Pancreas (tissue), 10 donors: Measurements from ENCODE around the gene PCSK6. TPM values are rescaled to one million over a fixed set of nuclear protein-coding genes. Genes with fewer than 3 reads are reported as not detected.

Experiments
- ATAC-seq, 4 donors: fragments of 200-7000 bp; cut with Tn5 transposase; one replicate each; pipeline versions ENCODE4 v1.8.0 to v1.9.1; 2020; ENCODE audit warnings: mild to moderate bottlenecking in 4 of 4, moderate library complexity in 4 of 4
- DNase-seq, 6 donors: peaks; one replicate each; pipeline ENCODE4 v3.0.0-alpha.2; 2020
- FAIRE-seq: peaks from 2 replicates; lab custom pipeline; 2012; peaks lifted over from hg19 to GRCh38; lab: Jason Lieb, UNC
- H3K27ac ChIP-seq, 4 donors: fragments of 200-600 bp; sonication (generic); 1 replicate in 3 of 4; 2 replicates in 1 of 4; pipeline versions ENCODE4 v1.5.0 to v1.8.0; 2020
- H3K27me3 ChIP-seq, 4 donors: fragments of 200-600 bp; one replicate each; pipeline ENCODE4 v1.8.0; 2021
- H3K36me3 ChIP-seq, 3 donors: fragments of 200-600 bp; sonication (generic) in 1 of 3; one replicate each; pipeline versions ENCODE4 v1.5.0 to v1.8.0; 2020 to 2021
- H3K4me1 ChIP-seq, 3 donors: fragments of 200-600 bp; one replicate each; pipeline ENCODE4 v1.8.0; 2021
- H3K4me3 ChIP-seq, 4 donors: fragments of 200-600 bp; sonication (generic) in 2 of 4; one replicate each; pipeline versions ENCODE4 v1.5.0 to v1.8.0; 2020 to 2021
- H3K9me3 ChIP-seq, 4 donors: fragments of 200-600 bp; one replicate each; pipeline ENCODE4 v1.8.0; 2021
- CTCF ChIP-seq, 4 donors: fragments of 200-600 bp; sonication (generic) in 3 of 4; IDR thresholded peaks; one replicate each; pipeline versions ENCODE4 v1.5.0 to v1.8.0; 2021; ENCODE audit warnings: antibody characterized with exemption in 4 of 4
- WGBS, 2 donors: extraction: QIAGEN DNeasy Blood & Tissue Kit; methylation state at CpG; one replicate each; pipeline ENCODE4 v1.1.7; 2013; 5-methylcytosine and 5-hydroxymethylcytosine counted together
- intact Hi-C, 3 donors: fragments of 100-400 bp; cut with DNase I; formaldehyde crosslinking; loops; one replicate each; pipeline versions ENCODE4 v1.11.1 to v1.14.2; 2022
- polyA plus RNA-seq, 2 donors: library from polyadenylated mRNA; stranded (reverse); fragments of 200-250 nt; gene quantifications; one replicate each; pipeline ENCODE4 v1.2.3, GENCODE V29; 2013
- total RNA-seq, 6 donors: library from RNA; stranded (reverse); fragmentation: NEBNext Ultra II Directional in 4 of 6; extraction: Animal tissue kit (Norgen Biotek cat#: 25700) in 4 of 6; gene quantifications; one replicate each; pipeline versions ENCODE4 v1.2.1 to v1.2.4, GENCODE V29; 2021 to 2023
- donor health status: healthy with polysubstance abuse.
- donor health status: DM: no; HTN: no; CAD: no; lungs with moderate emphysema.
- donor health status: DM: no; HTN: no; CAD: no.
- donor health status: control.
- donor health status: control.
- donor health status: Bipolar disorder and iron deficiency.
- donor health status: DM: yes; HTN: yes; CAD: no.
- donor health status: DM: no; HTN: no; CAD: no.
- donor health status: DM: no; HTN: no; CAD: no.
- donor health status: DM: yes; HTN: yes; CAD: no.

The PCSK6 gene
- total and polyA plus RNA-seq, 8 donors = 0.87 to 4.5 (median 3.0) TPM

GRCh38 chr15:101256757-101257156 is 232.8 kb downstream of the PCSK6 start:
- Histone ChIP-seq H3K27me3 (no peaks in the 10 kb centered on the region), H3K4me1 (peaks cover 0 to 5% (median 0%) of the 10 kb centered on the region in 3 donors), H3K36me3 (no peaks in the 10 kb centered on the region), H3K4me3 (no peak overlapping the region), H3K27ac (no peak overlapping the region), H3K9me3 (no peaks in the 10 kb centered on the region)
- 79 to 87% methylated on average over 6 of the region's 6 CpGs for WGBS, 2 donors
- ATAC-seq = no peak
- DNase-seq = no peak
- TF ChIP-seq CTCF (IDR thresholded peaks at IDR 0.05) = no peak
- no peak for FAIRE-seq
- intact Hi-C loops = loop anchor here in 2 of 3 donors (5.0 kb wide), 1 partner anchor 239 kb away; no protein-coding TSS in a partner anchor

- intact Hi-C loops = loop anchor here in 2 of 3 donors (5.0 kb wide), 1 partner anchor 238 kb away; no protein-coding TSS in a partner anchor
- FAIRE-seq = no peak
Measured at GRCh38 chr15:101255615-101256241, 233.8 kb downstream of the PCSK6 start.

GRCh38 chr15:101255051-101255395 is 234.5 kb downstream of the PCSK6 start:
- no peak for FAIRE-seq
- 58 to 63% methylated on average over 5 of the region's 5 CpGs for WGBS, 2 donors
- H3K4me3 ChIP-seq = no peak overlapping the region
- ATAC-seq = no peak
- H3K4me1 ChIP-seq = peaks cover 0 to 8% (median 3%) of the 10 kb centered on the region in 3 donors
- no peaks in the 10 kb centered on the region for H3K9me3 ChIP-seq
- H3K36me3 ChIP-seq = no peaks in the 10 kb centered on the region
- no peak for TF ChIP-seq CTCF (IDR thresholded peaks at IDR 0.05)
- H3K27ac ChIP-seq = no peak overlapping the region
- H3K27me3 ChIP-seq = no peaks in the 10 kb centered on the region
- no peak for DNase-seq
- intact Hi-C loops = loop anchor here in 2 of 3 donors (5.0 kb wide), 1 partner anchor 238 kb away; no protein-coding TSS in a partner anchor

More at GRCh38 chr15:101255615-101256241, 233.8 kb downstream of the PCSK6 start:
- no peaks in the 10 kb centered on the region for H3K36me3 ChIP-seq
- H3K9me3 ChIP-seq = no peaks in the 10 kb centered on the region
- TF ChIP-seq CTCF (IDR thresholded peaks at IDR 0.05) = no peak
- H3K27me3 ChIP-seq = no peaks in the 10 kb centered on the region
- H3K4me3 ChIP-seq = no peak overlapping the region
- peak; percentile 35 to 63 (median 44) for ATAC-seq
- peak in 3 of 6 donors; percentile 30 to 57 (median 46) for DNase-seq
- peaks cover 0 to 5% (median 0%) of the 10 kb centered on the region in 3 donors for H3K4me1 ChIP-seq
- WGBS, 2 donors = 24 to 29% methylated on average over 8 of the region's 8 CpGs
- no peak overlapping the region for H3K27ac ChIP-seq

GRCh38 chr15:101254157-101255050 is 235.1 kb downstream of the PCSK6 start:
- H3K27me3 ChIP-seq = no peaks in the 10 kb centered on the region
- WGBS, 2 donors = 89 to 92% methylated on average over 11 of the region's 11 CpGs
- DNase-seq (no peak), ATAC-seq (no peak), FAIRE-seq (no peak)
- TF ChIP-seq CTCF (IDR thresholded peaks at IDR 0.05) = no peak
- no peaks in the 10 kb centered on the region for H3K36me3 ChIP-seq
- H3K4me1 ChIP-seq = peaks cover 0 to 14% (median 7%) of the 10 kb centered on the region in 3 donors
- no peak overlapping the region for H3K27ac ChIP-seq
- H3K4me3 ChIP-seq = no peak overlapping the region
- no peaks in the 10 kb centered on the region for H3K9me3 ChIP-seq
- intact Hi-C loops = loop anchor here in 2 of 3 donors (5.0 kb wide), 1 partner anchor 237 kb away; no protein-coding TSS in a partner anchor

Other genes starting within 250 kb of the PCSK6 start
- gene CHSY1, start 237.7 kb downstream of the PCSK6 start, total RNA-seq = 10 to 100 TPM in 1 of 6 donors, 1 to 10 TPM in 5; 4.6 to 11.2 (median 6.6) TPM
- 1 to 10 TPM; 3.4 to 4.9 TPM for gene CHSY1, start 237.7 kb downstream of the PCSK6 start, polyA plus RNA-seq
- 10 to 100 TPM; 26.6 to 50.4 (median 36.1) TPM for gene SELENOS, start 212.2 kb downstream of the PCSK6 start, total RNA-seq
- 10 to 100 TPM; 50.3 to 72.7 TPM for gene SELENOS, start 212.2 kb downstream of the PCSK6 start, polyA plus RNA-seq
- gene SNRPA1, start 194.5 kb downstream of the PCSK6 start, total RNA-seq = 10 to 100 TPM; 16.7 to 25.4 (median 22.5) TPM
- gene SNRPA1, start 194.5 kb downstream of the PCSK6 start, polyA plus RNA-seq = 10 to 100 TPM; 27.2 to 37.2 TPM
- gene TM2D3, start 162.7 kb upstream of the PCSK6 start, total RNA-seq = 10 to 100 TPM; 16.0 to 33.5 (median 18.4) TPM
- 10 to 100 TPM; 20.5 to 42.8 TPM for gene TM2D3, start 162.7 kb upstream of the PCSK6 start, polyA plus RNA-seq
- gene TARS3, start 234.8 kb upstream of the PCSK6 start, total RNA-seq = 1 to 10 TPM; 5.2 to 9.3 (median 7.4) TPM
- 1 to 10 TPM; 4.4 to 9.3 TPM for gene TARS3, start 234.8 kb upstream of the PCSK6 start, polyA plus RNA-seq